Activated T-cell treated with anti-CD3 and anti-CD28 coated beads, Interleukin-2, amount 50 U/mL, for 72 hours (primary cell): ENCODE measurements around the gene MYH8. TPM values are rescaled to one million over a fixed set of nuclear protein-coding genes. Genes with fewer than 3 reads are reported as not detected.

Source experiments
- ATAC-seq, 2 donors: fragments of 150-1000 bp; cut with Tn5 transposase; replicated peaks in 1 of 2; 2 replicates each; pipeline ENCODE4 v1.10.0; 2021; ENCODE audit warnings: moderate library complexity in 2 of 2, mild to moderate bottlenecking in 1 of 2
- DNase-seq, 2 donors: peaks; one replicate each; pipeline ENCODE4 v3.0.0; 2021 to 2022; ENCODE audit warnings: mixed read lengths in 1 of 2
- H3K27ac Mint-ChIP-seq: one replicate; pipeline ENCODE4 v1.8.0; 2022; ENCODE audit warnings: mild to moderate bottlenecking, moderate library complexity, mixed read lengths
- H3K27me3 Mint-ChIP-seq: one replicate; pipeline ENCODE4 v1.8.0; 2022; ENCODE audit warnings: low read depth, mixed read lengths
- H3K36me3 Mint-ChIP-seq, 2 donors: one replicate each; pipeline ENCODE4 v1.8.0; 2022; ENCODE audit warnings: mixed read lengths in 2 of 2, mild to moderate bottlenecking in 1 of 2; ENCODE audit not compliant: insufficient read depth in 2 of 2
- H3K4me1 Mint-ChIP-seq: one replicate; pipeline ENCODE4 v1.8.0; 2022; ENCODE audit warnings: low read depth, mixed read lengths
- H3K4me3 Mint-ChIP-seq, 2 donors: one replicate each; pipeline ENCODE4 v1.8.0; 2022; ENCODE audit warnings: mild to moderate bottlenecking in 2 of 2, mixed read lengths in 2 of 2, moderate library complexity in 2 of 2
- H3K9me3 Mint-ChIP-seq, 2 donors: one replicate each; pipeline ENCODE4 v1.8.0; 2022; ENCODE audit warnings: mixed read lengths in 2 of 2
- total RNA-seq, 2 donors: library from RNA; stranded (reverse); gene quantifications; one replicate each; pipeline ENCODE4 v1.2.3, GENCODE V29; 2022

Gene MYH8
- total RNA-seq, 2 donors from 2014 or later, result not detected

GRCh38 chr17:10417431-10417830, 4.3 kb downstream of the MYH8 start:
- no peak for ATAC-seq
- Mint-ChIP-seq H3K27ac (no peak overlapping the region), H3K27me3 (peaks cover 7% of the 10 kb centered on the region), H3K9me3 (no peaks in the 10 kb centered on the region), H3K4me3 (no peak overlapping the region), H3K36me3 (no peaks in the 10 kb centered on the region), H3K4me1 (no peaks in the 10 kb centered on the region)
- DNase-seq, result no peak

GRCh38 chr17:10415161-10415560, 6.6 kb downstream of the MYH8 start:
- ATAC-seq (no peak), DNase-seq (no peak)
- Mint-ChIP-seq H3K4me3 (no peak overlapping the region), H3K27me3 (peaks cover 7% of the 10 kb centered on the region), H3K4me1 (no peaks in the 10 kb centered on the region), H3K27ac (no peak overlapping the region), H3K36me3 (no peaks in the 10 kb centered on the region), H3K9me3 (no peaks in the 10 kb centered on the region)

- no peak for DNase-seq
- H3K36me3 Mint-ChIP-seq, result no peaks in the 10 kb centered on the region
Observed at GRCh38 chr17:10403589-10403988, 18.2 kb downstream of the MYH8 start.

GRCh38 chr17:10398352-10398751, 23.4 kb downstream of the MYH8 start:
- no peak for ATAC-seq
- Mint-ChIP-seq H3K9me3 (no peaks in the 10 kb centered on the region), H3K27ac (no peak overlapping the region), H3K27me3 (peaks cover 10% of the 10 kb centered on the region), H3K4me3 (no peak overlapping the region), H3K4me1 (peaks cover 7% of the 10 kb centered on the region), H3K36me3 (no peaks in the 10 kb centered on the region)
- DNase-seq, result no peak

More at GRCh38 chr17:10403589-10403988, 18.2 kb downstream of the MYH8 start:
- H3K9me3 Mint-ChIP-seq, result no peaks in the 10 kb centered on the region
- no peak overlapping the region for H3K4me3 Mint-ChIP-seq
- H3K27me3 Mint-ChIP-seq, result no peaks in the 10 kb centered on the region
- no peak for ATAC-seq
- H3K4me1 Mint-ChIP-seq, result peaks cover 7% of the 10 kb centered on the region
- no peak overlapping the region for H3K27ac Mint-ChIP-seq

GRCh38 chr17:10396524-10397163, 25.1 kb downstream of the MYH8 start:
- DNase-seq (no peak), ATAC-seq (no peak)
- Mint-ChIP-seq H3K27me3 (peaks cover 27% of the 10 kb centered on the region), H3K4me3 (no peak overlapping the region), H3K27ac (no peak overlapping the region), H3K9me3 (no peaks in the 10 kb centered on the region), H3K4me1 (peaks cover 5% of the 10 kb centered on the region), H3K36me3 (no peaks in the 10 kb centered on the region)

GRCh38 chr17:10394201-10394887, 27.4 kb downstream of the MYH8 start:
- Mint-ChIP-seq H3K4me3 (no peak overlapping the region), H3K27ac (no peak overlapping the region), H3K9me3 (no peaks in the 10 kb centered on the region), H3K27me3 (peaks cover 37% of the 10 kb centered on the region), H3K36me3 (no peaks in the 10 kb centered on the region), H3K4me1 (no peaks in the 10 kb centered on the region)
- ATAC-seq (peak in 1 of 2 donors; percentile 39), DNase-seq (no peak)

- Mint-ChIP-seq H3K4me1 (no peaks in the 10 kb centered on the region), H3K36me3 (no peaks in the 10 kb centered on the region), H3K27me3 (peaks cover 37% of the 10 kb centered on the region), H3K27ac (no peak overlapping the region), H3K9me3 (no peaks in the 10 kb centered on the region), H3K4me3 (no peak overlapping the region)
- DNase-seq (no peak), ATAC-seq (no peak)
Observed at GRCh38 chr17:10392880-10393279, 28.9 kb downstream of the MYH8 start.

GRCh38 chr17:10385871-10386270, 35.9 kb downstream of the MYH8 start:
- no peak for DNase-seq
- ATAC-seq, result no peak
- H3K4me3 Mint-ChIP-seq, result no peak overlapping the region
- H3K27me3 Mint-ChIP-seq, result peaks cover 6% of the 10 kb centered on the region
- H3K27ac Mint-ChIP-seq, result no peak overlapping the region
- H3K9me3 Mint-ChIP-seq, result no peaks in the 10 kb centered on the region
- no peaks in the 10 kb centered on the region for H3K4me1 Mint-ChIP-seq
- no peaks in the 10 kb centered on the region for H3K36me3 Mint-ChIP-seq

- H3K4me3 Mint-ChIP-seq, result no peak overlapping the region
- DNase-seq (no peak), ATAC-seq (no peak)
- H3K36me3 Mint-ChIP-seq, result no peaks in the 10 kb centered on the region
- H3K9me3 Mint-ChIP-seq, result no peaks in the 10 kb centered on the region
- H3K4me1 Mint-ChIP-seq, result no peaks in the 10 kb centered on the region
- no peak overlapping the region for H3K27ac Mint-ChIP-seq
- H3K27me3 Mint-ChIP-seq, result no peaks in the 10 kb centered on the region
Observed at GRCh38 chr17:10384175-10384574, 37.6 kb downstream of the MYH8 start.

GRCh38 chr17:10380631-10381408, 40.9 kb downstream of the MYH8 start:
- ATAC-seq (no peak), DNase-seq (no peak)
- H3K36me3 Mint-ChIP-seq, result no peaks in the 10 kb centered on the region
- no peaks in the 10 kb centered on the region for H3K27me3 Mint-ChIP-seq
- no peak overlapping the region for H3K4me3 Mint-ChIP-seq
- no peak overlapping the region for H3K27ac Mint-ChIP-seq
- H3K4me1 Mint-ChIP-seq, result no peaks in the 10 kb centered on the region
- no peaks in the 10 kb centered on the region for H3K9me3 Mint-ChIP-seq

GRCh38 chr17:10372906-10373305, 48.8 kb downstream of the MYH8 start, which contains the start of gene MYH13:
Gene MYH13, minus strand, starts transcription at chr17:10373006. Its CDS starts 8,476 bp downstream, at chr17:10364530.
- no peaks in the 10 kb centered on the region for H3K9me3 Mint-ChIP-seq
- DNase-seq, result no peak
- H3K36me3 Mint-ChIP-seq, result no peaks in the 10 kb centered on the region
- no peak within 1 kb of the TSS for H3K4me3 Mint-ChIP-seq
- H3K27me3 Mint-ChIP-seq, result peaks cover 7% of the 10 kb centered on the region
- no peak for ATAC-seq
- H3K27ac Mint-ChIP-seq, result no peak within 1 kb of the TSS
- H3K4me1 Mint-ChIP-seq, result no peaks in the 10 kb centered on the region

- H3K9me3 Mint-ChIP-seq, result no peaks in the 10 kb centered on the region
- H3K27ac Mint-ChIP-seq, result no peak overlapping the region
- no peak overlapping the region for H3K4me3 Mint-ChIP-seq
- H3K36me3 Mint-ChIP-seq, result no peaks in the 10 kb centered on the region
- no peak for DNase-seq
- peaks cover 7% of the 10 kb centered on the region for H3K27me3 Mint-ChIP-seq
- H3K4me1 Mint-ChIP-seq, result no peaks in the 10 kb centered on the region
- ATAC-seq, result no peak
Observed at GRCh38 chr17:10370016-10370608, 51.6 kb downstream of the MYH8 start.

- H3K9me3 Mint-ChIP-seq, result no peaks in the 10 kb centered on the region
- no peaks in the 10 kb centered on the region for H3K36me3 Mint-ChIP-seq
- no peaks in the 10 kb centered on the region for H3K4me1 Mint-ChIP-seq
- ATAC-seq, result no peak
- no peak for DNase-seq
- H3K27me3 Mint-ChIP-seq, result peaks cover 7% of the 10 kb centered on the region
- no peak overlapping the region for H3K4me3 Mint-ChIP-seq
- no peak overlapping the region for H3K27ac Mint-ChIP-seq
Observed at GRCh38 chr17:10369239-10369638, 52.5 kb downstream of the MYH8 start.
